ENCODE results near the gene CEP135.
A peak's percentile ranks its signal among the peaks of the same experiment; 100 is the strongest.

Gene CEP135, protein sequence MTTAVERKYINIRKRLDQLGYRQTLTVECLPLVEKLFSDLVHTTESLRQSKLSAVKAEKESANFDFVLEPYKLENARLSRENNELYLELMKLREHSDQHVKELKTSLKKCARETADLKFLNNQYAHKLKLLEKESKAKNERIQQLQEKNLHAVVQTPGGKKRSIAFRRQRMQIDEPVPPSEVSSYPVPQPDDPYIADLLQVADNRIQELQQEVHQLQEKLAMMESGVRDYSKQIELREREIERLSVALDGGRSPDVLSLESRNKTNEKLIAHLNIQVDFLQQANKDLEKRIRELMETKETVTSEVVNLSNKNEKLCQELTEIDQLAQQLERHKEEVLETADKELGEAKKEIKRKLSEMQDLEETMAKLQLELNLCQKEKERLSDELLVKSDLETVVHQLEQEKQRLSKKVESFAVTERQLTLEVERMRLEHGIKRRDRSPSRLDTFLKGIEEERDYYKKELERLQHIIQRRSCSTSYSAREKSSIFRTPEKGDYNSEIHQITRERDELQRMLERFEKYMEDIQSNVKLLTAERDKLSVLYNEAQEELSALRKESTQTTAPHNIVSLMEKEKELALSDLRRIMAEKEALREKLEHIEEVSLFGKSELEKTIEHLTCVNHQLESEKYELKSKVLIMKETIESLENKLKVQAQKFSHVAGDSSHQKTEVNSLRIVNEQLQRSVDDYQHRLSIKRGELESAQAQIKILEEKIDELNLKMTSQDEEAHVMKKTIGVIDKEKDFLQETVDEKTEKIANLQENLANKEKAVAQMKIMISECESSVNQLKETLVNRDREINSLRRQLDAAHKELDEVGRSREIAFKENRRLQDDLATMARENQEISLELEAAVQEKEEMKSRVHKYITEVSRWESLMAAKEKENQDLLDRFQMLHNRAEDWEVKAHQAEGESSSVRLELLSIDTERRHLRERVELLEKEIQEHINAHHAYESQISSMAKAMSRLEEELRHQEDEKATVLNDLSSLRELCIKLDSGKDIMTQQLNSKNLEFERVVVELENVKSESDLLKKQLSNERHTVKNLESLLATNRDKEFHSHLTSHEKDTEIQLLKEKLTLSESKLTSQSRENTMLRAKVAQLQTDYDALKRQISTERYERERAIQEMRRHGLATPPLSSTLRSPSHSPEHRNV

GRCh38 chr4:55948726-55949481 lies at the start of gene CEP135:
Gene CEP135, plus strand, starts transcription at chr4:55948945. Its CDS starts 3,186 bp downstream, at chr4:55952131.
- peak; percentile 92 for TF ChIP-seq CTCF (IDR thresholded peaks at IDR 0.05)

DNA sequence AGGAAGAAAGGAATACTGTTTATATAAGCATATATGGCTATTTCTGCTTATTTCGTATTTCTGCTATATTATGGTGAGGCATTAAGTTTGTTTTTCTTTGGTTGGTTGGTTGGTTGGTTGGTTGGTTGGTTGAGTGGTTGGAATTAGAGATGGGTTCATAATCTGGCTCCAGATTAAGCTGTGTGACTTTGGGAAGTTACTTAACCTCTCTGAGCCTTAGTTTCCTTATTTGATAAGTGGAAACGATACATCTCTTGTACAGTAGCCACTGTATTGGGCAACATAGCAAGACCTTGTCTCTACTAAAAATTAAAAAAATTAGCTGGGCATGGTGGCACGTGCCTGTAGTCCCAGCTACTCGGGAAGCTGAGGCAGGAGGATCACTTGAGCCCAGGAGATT lies 46.1 kb upstream of the CEP135 start:
- TF ChIP-seq CTCF (IDR thresholded peaks at IDR 0.05): no peak

GRCh38 chr4:55903577-55903976 lies 45.2 kb upstream of the CEP135 start:
- no peak for TF ChIP-seq CTCF (IDR thresholded peaks at IDR 0.05)

DNA sequence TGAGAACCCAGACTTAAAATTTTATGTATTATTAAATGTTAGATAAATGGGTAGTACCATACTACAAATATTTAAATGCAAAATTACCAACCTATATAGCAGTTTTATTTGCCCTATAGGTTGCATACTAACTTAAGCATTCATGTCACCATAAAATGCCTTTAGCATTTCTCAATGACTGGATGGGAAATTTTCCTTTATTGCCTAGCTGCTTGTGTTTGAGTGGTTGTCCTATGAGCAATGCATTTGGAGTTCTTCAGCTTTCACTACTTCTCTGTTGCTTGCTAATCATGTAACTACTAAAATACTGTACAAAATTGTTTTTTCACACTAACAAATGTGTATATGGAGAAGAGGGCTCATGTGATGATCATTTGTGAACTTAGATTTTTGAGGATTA lies 44.2 kb upstream of the CEP135 start:
- TF ChIP-seq CTCF (IDR thresholded peaks at IDR 0.05): no peak

GRCh38 chr4:55906323-55906722 lies 42.4 kb upstream of the CEP135 start:
- TF ChIP-seq CTCF (IDR thresholded peaks at IDR 0.05): no peak

DNA sequence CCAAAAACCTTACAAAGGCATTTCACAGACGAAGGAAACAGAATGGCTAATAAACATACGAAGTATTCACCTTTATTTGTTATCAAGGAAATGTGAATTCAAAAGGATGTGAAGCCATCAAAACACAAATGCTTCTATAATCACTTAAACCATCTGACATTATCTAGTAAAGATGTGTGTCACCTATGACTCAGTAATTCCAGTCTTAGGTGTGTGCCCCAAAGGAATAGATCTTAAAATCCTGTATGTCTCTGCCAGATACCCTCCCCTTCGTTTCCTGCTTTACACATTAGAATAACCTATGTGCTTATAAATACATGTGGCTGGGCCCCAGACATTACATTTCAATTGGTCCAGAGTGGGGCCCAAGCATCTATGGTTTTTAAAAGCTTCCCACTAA lies 41.8 kb upstream of the CEP135 start:
- TF ChIP-seq CTCF (IDR thresholded peaks at IDR 0.05): no peak

DNA sequence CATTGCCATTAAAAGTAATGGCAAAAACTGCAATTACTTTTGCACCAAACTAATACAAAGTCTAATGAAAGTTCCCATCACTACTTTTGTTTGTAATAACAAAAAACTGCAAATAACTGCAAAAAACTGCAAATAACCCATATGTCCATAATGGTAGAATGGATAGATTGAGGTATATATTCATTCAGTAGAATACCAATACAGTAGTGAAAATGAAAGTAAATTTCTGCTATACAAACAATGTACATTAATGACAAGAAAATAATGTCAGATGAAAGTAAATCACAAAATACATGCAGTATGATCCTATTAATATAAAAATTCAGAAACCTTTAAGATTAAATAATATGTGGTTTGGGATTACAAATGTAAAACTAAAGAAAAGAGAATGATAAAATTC lies 41.3 kb upstream of the CEP135 start:
- no peak for TF ChIP-seq CTCF (IDR thresholded peaks at IDR 0.05)

Measured in LNCAP (cell line).